Stimulated activated CD4-positive, alpha-beta T cell treated with anti-CD3 and anti-CD28 coated beads, Interleukin-1b, Interleukin-23, amount 100 ng/mL, for 4 hours (primary cell): ENCODE results near the gene AP1B1.
"Not testable (repeated sequence)": the region's sequence is repeated elsewhere in the genome, so short reads cannot be mapped to it uniquely, and the experiment has no call there.

Source experiments
- DNase-seq, 2 donors: peaks; one replicate each; pipeline ENCODE4 v3.0.0-alpha.2; 2020; ENCODE audit warnings: low read depth in 2 of 2

Gene AP1B1

DNA sequence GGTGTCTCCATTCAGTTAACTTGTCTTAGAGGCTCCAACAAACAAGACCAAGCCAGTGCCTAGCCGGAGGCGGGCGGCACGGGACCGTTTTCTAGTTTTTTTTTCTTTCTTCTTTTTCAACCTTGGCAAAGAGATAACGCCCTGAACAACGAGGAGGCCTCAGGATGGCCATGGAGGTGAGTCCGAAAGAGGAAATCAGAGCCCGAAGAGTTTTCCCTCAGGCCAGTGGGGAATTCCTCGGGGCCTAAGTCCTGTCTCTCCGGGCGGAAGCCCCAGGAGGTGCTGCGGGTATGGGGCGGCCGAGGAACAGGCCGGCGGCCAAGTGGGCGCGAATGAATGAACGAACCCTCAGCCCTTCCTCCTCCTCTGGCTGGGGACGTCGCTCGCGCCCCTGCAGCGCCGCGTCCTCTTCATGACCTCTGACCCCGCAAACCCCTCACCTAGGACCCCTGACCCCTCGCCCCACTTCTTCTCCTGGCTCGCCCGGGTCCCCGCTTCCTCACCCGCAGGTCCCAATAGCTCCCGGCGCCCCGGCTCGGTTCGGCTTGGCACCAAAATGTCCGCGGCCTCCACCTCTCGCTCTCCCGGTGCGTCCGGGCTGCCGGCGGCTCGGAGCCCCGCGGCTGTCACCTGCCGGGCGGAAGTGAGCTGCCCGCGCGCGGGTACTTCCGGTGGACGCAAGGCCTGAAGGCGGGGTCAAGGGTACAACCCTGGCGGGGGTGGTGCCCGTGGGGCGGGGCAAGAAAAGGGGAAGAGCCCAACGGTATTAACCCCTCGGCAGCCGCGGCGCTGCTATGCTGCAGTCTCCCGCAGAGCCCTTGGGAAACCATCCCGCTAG, at the start of gene AP1B1:
TSS of gene AP1B1 (minus strand) at position 650 of the 838 bp plus-strand sequence. CDS start 21,327 bp downstream, outside the sequence.
- peak; percentile 85 to 94 for DNase-seq

DNA sequence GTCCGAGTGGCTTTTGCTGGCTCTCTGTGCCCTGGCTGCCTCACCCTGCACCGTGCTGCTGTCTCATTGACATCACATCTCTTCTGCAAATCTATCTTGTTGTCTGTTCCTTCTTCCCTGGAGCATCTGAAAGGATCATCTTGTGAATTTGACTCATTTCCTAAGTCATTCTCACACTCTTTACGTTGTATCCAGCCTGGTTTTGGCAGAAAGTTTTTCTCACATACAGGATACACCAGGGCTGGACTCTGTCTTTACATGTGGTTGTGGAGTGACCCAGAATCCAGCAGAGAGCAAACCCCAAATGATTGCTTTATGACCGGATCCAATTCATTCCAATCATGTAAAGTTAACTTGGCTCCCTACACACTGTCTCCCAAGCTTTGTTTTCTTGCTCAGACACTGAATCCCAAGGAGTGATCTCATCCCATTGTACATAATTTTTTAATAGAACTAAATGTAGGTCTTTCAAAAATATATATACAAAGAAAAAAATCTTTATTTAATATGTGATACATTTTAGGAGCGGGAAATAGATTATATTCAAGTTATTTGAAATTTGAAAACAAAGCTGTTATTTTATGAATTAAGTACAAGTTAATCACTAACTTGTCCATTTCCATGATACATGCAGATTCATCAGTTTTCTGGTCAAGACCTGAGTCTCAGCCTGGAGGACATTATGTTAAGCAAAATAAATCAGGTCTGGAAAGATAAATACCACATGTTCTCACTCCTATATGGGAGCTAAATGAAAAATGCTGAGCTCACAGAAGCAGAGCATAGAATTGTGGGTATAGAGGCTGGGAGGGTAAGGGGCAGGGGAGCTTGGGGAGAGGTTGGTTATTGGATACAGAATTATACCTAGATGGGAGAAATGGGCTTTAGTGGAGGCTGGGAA, 47.1 kb upstream of the AP1B1 start:
- DNase-seq = no peak

DNA sequence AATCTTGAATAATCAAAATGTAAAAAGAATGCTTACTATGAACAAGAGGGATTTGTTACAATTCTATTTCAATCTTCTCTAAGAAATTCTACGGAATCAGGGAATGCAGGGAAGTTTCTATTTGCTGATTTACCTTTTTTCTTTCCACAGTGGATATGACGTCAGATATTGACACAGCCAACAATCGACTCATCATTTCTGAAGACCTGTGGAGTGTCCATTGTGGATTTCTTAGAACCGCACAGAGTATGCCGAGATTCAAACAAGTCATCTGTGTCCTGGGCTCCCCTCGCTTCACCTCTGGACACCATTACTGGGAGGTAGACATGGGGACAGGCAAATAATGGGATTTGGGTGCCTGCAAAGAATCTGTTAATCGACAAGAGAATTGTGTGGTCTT, 45.9 kb upstream of the AP1B1 start:
- DNase-seq = no peak

GRCh38 chr22:29433856-29434255, 45.5 kb upstream of the AP1B1 start:
- DNase-seq = no peak

DNA sequence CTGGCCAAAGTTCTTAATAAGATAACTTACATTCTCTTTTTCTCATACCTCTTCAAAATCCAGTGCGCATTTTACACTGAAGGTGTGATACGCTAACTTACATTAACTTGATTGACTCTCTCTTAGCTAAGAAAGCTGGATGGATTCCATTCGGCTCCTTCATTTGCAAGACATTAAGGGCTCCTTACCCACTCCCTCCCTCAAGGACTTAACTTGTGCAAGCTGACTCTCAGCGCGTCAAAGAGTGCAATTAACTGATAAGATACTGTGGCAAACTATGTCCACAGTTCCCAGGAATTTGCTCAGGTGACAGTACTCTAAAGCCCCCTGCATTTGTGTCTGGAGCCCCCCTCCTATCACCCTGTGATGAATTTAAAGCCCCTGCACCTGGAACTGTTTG, 43.6 kb upstream of the AP1B1 start:
- no peak for DNase-seq

DNA sequence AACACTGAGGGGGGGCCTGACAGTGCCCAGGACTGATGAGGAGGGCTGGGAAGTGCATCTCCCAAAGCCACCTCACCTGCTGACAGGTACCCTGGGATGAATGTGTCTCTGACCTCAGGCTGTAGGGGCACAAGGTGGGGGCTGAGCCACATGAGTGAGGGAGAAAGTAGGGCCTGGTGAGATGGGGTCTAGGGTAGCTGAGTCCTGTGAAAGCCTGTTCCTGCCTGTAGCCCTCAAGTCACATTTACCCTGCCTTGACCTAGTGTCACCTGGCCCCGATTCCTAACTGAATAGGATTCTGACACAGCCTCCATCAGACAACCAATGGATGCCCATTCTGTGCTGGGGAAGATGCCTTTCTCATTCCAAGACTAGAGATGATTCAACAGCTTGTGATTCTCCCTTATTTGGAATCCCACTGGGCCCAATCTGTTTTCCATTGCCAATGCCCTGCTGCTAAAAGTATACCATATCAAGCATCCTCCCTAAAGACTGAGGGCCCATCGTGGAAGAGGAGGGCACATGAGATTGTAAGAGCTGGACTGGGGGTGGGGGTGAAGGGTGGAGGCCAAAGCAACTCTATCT, 38.9 kb upstream of the AP1B1 start:
- no peak for DNase-seq

DNA sequence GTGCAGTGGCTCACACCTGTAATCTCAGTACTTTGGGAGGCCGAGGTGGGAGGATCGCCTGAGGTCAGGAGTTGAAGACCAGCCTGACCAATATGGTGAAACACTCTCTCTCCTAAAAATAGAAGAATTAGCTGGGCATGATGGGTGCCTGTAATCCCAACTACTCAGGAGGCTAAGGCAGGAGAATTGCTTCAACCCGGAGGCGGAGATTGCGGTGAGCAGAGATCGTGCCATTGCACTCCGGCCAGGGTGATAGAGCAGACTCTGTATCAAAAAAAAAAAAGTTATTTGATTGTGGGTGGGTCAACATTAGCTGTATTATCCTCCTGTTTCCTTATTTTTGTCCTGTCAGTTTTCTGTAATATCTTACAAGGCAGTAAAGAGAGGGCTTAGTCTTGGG, 38.1 kb upstream of the AP1B1 start:
- no peak for DNase-seq

GRCh38 chr22:29418704-29419103, 30.3 kb upstream of the AP1B1 start:
- DNase-seq = not testable (repeated sequence)

DNA sequence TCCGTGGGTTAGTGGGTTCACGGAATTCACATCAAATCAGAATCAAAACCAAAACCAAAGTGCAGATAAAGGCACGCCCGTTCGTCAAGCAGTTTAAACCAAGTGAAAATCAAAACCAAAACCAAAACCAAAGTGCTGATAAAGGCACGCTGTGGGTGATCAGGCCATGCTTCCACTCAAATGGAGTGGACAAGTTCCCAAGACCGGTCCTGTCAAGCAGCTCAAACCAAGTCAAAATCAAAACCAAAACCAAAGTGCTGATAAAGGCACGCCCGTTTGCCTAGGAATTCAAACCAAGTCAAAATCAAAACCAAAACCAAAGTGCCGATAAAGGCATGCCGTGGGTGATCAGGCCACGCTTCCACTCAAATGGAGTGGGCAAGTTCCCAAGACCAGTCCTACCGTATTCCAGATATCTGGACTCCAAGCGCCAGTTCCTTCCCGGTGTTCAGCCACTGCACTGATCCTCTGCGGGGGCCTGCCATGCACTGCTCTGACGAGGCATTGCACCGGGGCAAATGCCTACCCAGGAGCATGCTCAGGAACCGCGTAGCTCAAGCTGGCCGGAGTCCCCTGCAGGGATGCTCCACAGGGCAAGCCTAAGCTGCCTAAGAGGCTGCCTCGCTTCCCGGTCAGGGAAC, 26.7 kb upstream of the AP1B1 start:
- DNase-seq = peak; percentile 28 to 56

DNA sequence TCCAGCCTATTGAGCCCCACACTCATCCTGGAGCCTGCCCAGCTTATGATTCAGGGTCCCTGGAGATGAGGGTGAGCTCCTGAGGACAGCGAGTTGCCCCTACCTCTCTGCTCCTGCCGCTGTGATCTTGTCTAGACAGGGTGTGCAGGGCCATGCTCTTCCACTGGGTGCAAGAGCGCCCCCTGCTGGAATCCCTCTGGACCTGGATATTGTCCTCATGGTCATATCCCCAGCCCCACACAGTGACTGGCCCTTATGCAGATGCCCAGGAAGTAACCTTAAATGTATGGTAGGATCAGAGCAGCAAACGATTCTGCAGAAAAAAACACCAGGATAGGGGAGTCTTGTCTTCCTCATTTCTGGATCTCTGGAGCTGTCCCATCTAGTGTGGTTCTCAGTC, 24.4 kb upstream of the AP1B1 start:
- not testable (repeated sequence) for DNase-seq

- DNase-seq = not testable (repeated sequence)
Observed at GRCh38 chr22:29411569-29412211, 23.3 kb upstream of the AP1B1 start.

- no peak for DNase-seq
Observed at GRCh38 chr22:29408940-29409339, 20.6 kb upstream of the AP1B1 start.

GRCh38 chr22:29401538-29401937, 13.2 kb upstream of the AP1B1 start:
- not testable (repeated sequence) for DNase-seq

- no peak for DNase-seq
Observed at GRCh38 chr22:29400576-29400975, 12.2 kb upstream of the AP1B1 start.

GRCh38 chr22:29397791-29398190, 9.4 kb upstream of the AP1B1 start:
- DNase-seq = no peak

DNA sequence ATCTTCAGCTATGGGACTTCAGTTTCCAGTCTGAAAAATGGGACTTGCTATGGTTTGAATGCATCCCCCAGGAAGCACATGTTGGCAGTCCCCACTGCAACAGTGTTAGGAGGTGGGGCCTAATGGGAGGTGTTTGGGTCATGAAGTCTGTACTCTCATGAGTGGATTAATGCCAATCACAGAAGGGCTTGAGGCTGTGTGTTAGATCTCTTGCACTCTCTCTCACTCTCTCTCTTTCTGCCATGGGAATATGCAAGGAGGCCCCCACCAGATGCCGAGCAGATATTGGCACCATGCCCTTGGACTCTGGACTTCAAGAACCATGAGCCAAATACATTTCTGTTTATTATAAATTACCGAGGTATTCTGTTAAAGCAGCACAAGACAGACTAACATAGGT, 7.8 kb upstream of the AP1B1 start:
- no peak for DNase-seq

GRCh38 chr22:29394931-29395581, 6.7 kb upstream of the AP1B1 start:
- peak; percentile 54 to 66 for DNase-seq

GRCh38 chr22:29393019-29393608, 4.7 kb upstream of the AP1B1 start:
- no peak for DNase-seq

GRCh38 chr22:29391546-29391945, 3.2 kb upstream of the AP1B1 start:
- DNase-seq = no peak

DNA sequence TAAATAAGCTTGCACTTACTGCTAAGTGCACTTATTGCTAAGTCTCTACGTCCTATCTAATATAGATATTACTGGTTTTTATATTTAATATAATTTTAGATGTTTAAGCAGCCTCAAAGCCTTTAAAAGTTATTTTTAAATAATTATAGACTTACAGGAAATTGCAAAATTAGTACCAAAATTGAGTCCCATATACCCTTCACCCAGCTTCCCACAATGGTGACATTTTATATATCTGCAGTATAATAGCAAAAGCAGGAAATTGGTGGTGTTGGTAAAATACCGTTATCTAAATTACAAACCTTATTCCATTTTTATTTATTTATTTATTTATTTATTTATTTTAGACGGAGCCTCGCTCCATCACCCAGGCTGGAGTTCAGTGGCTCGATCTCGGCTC, 1.9 kb upstream of the AP1B1 start:
- no peak for DNase-seq

DNA sequence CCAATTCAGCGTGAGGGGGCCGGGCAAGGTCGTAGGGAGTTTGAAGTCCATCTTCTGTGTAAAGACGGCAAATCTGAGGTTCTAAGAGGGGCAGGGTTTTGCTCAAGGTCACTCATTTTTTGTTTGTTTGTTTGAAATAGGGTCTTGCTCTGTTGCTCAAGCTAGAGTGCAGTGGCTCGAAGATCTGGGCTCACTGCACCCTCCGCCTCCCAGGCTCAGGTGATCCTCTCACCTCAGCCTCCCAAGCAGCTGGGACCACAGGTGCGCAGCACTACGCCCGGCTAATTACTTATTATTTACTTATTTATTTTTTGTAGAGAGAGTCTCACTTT, 355 bp upstream of the AP1B1 start:
- DNase-seq = no peak
